ENCODE measurements around the gene LDB2. TPM values are rescaled to one million over a fixed set of nuclear protein-coding genes. Genes with fewer than 3 reads are reported as not detected.

The LDB2 gene
- total RNA-seq, 2 donors from 2014 or later = 11.4 to 14.5 TPM

GRCh38 chr4:16775411-16776154, 122.9 kb downstream of the LDB2 start:
- no peak overlapping the region for H3K27ac Mint-ChIP-seq

GRCh38 chr4:16772366-16772850, 126.0 kb downstream of the LDB2 start:
- Mint-ChIP-seq H3K27ac (no peak overlapping the region), H3K4me3 (no peak overlapping the region), H3K36me3 (ENCODE audit: low read depth) (no peaks in the 10 kb centered on the region), H3K9me3 (no peaks in the 10 kb centered on the region), H3K27me3 (ENCODE audit: insufficient read depth) (no peaks in the 10 kb centered on the region), H3K4me1 (peaks cover 6% of the 10 kb centered on the region)
- 84 to 86% methylated on average over 1 to 2 of the region's 2 CpGs for WGBS, 2 experiments (ENCODE audit: insufficient coverage in 1 of 2, insufficient read length in 1 of 2)
- Histone ChIP-seq H3K9ac (ENCODE audit: extremely low read depth, low read length, poor library complexity, severe bottlenecking) (no peak overlapping the region), H3K9me3 (ENCODE audit: control insufficient read depth, low read length) (no peaks in the 10 kb centered on the region), H3K4me3 (ENCODE audit: low read length) (no peak overlapping the region), H3K27me3 (ENCODE audit: control insufficient read depth, insufficient read depth, low read length, poor library complexity, severe bottlenecking) (no peaks in the 10 kb centered on the region), H3K27ac (ENCODE audit: low read depth, low read length) (no peak overlapping the region), H3K36me3 (ENCODE audit: control insufficient read depth, insufficient read depth, low read length) (no peaks in the 10 kb centered on the region), H3K4me1 (ENCODE audit: control insufficient read depth, insufficient read depth, low read length) (no peaks in the 10 kb centered on the region)
- no peak for DNase-seq
- TF ChIP-seq CTCF (conservative IDR thresholded peaks at IDR 0.05) = no peak

More at GRCh38 chr4:16775411-16776154, 122.9 kb downstream of the LDB2 start:
- Histone ChIP-seq H3K4me1 (ENCODE audit: control insufficient read depth, insufficient read depth, low read length) (no peaks in the 10 kb centered on the region), H3K9me3 (ENCODE audit: control insufficient read depth, low read length) (no peaks in the 10 kb centered on the region), H3K27me3 (ENCODE audit: control insufficient read depth, insufficient read depth, low read length, poor library complexity, severe bottlenecking) (no peaks in the 10 kb centered on the region), H3K4me3 (ENCODE audit: low read length) (no peak overlapping the region), H3K9ac (ENCODE audit: extremely low read depth, low read length, poor library complexity, severe bottlenecking) (no peak overlapping the region), H3K36me3 (ENCODE audit: control insufficient read depth, insufficient read depth, low read length) (no peaks in the 10 kb centered on the region), H3K27ac (ENCODE audit: low read depth, low read length) (no peak overlapping the region)
- no peak for DNase-seq
- Mint-ChIP-seq H3K4me3 (no peak overlapping the region), H3K36me3 (ENCODE audit: low read depth) (no peaks in the 10 kb centered on the region), H3K9me3 (no peaks in the 10 kb centered on the region), H3K4me1 (peaks cover 6% of the 10 kb centered on the region), H3K27me3 (ENCODE audit: insufficient read depth) (no peaks in the 10 kb centered on the region)
- TF ChIP-seq CTCF (conservative IDR thresholded peaks at IDR 0.05) = no peak
- 92 to 94% methylated on average over 5 of the region's 5 CpGs for WGBS, 2 experiments (ENCODE audit: insufficient coverage in 1 of 2, insufficient read length in 1 of 2)

GRCh38 chr4:16770710-16771285, 127.6 kb downstream of the LDB2 start:
- Mint-ChIP-seq H3K27me3 (ENCODE audit: insufficient read depth) (no peaks in the 10 kb centered on the region), H3K27ac (no peak overlapping the region), H3K4me1 (peaks cover 4% of the 10 kb centered on the region), H3K36me3 (ENCODE audit: low read depth) (no peaks in the 10 kb centered on the region), H3K9me3 (no peaks in the 10 kb centered on the region), H3K4me3 (no peak overlapping the region)
- Histone ChIP-seq H3K9ac (ENCODE audit: extremely low read depth, low read length, poor library complexity, severe bottlenecking) (no peak overlapping the region), H3K4me3 (ENCODE audit: low read length) (no peak overlapping the region), H3K9me3 (ENCODE audit: control insufficient read depth, low read length) (no peaks in the 10 kb centered on the region), H3K4me1 (ENCODE audit: control insufficient read depth, insufficient read depth, low read length) (no peaks in the 10 kb centered on the region), H3K27ac (ENCODE audit: low read depth, low read length) (no peak overlapping the region), H3K27me3 (ENCODE audit: control insufficient read depth, insufficient read depth, low read length, poor library complexity, severe bottlenecking) (no peaks in the 10 kb centered on the region), H3K36me3 (ENCODE audit: control insufficient read depth, insufficient read depth, low read length) (no peaks in the 10 kb centered on the region)
- no peak for DNase-seq
- WGBS, 2 experiments (ENCODE audit: insufficient coverage in 1 of 2, insufficient read length in 1 of 2) = 94 to 95% methylated on average over 5 to 6 of the region's 6 CpGs
- no peak for TF ChIP-seq CTCF (conservative IDR thresholded peaks at IDR 0.05)
